Measurements from ENCODE around the gene GPN2.
"Not testable (repeated sequence)": the region's sequence is repeated elsewhere in the genome, so short reads cannot be mapped to it uniquely, and the experiment has no call there.

The GPN2 gene

GRCh38 chr1:26907071-26907917 is 17.2 kb upstream of the GPN2 start:
- DNase-seq: peak in 1 of 56 donors; percentile 14

GRCh38 chr1:26900815-26901511 is 10.9 kb upstream of the GPN2 start:
- no peak for DNase-seq

- peak in 54 of 56 donors; percentile 30 to 93 (median 76) for DNase-seq
Observed at GRCh38 chr1:26900001-26900814, 10.1 kb upstream of the GPN2 start, which contains the start of gene GPATCH3. GPATCH3 (minus strand) TSS chr1:26900467; CDS start chr1:26900442, 25 bp downstream.

- no peak for DNase-seq
Observed at GRCh38 chr1:26897351-26897750, 7.3 kb upstream of the GPN2 start.

GRCh38 chr1:26894263-26894662 is 4.2 kb upstream of the GPN2 start:
- no peak for DNase-seq

- DNase-seq: peak in 1 of 56 donors; percentile 35
Observed at GRCh38 chr1:26890467-26890796, 349 bp upstream of the GPN2 start.

- DNase-seq: no peak
Observed at GRCh38 chr1:26888231-26888630, 1.9 kb downstream of the GPN2 start.

GRCh38 chr1:26887125-26887524 is 3.0 kb downstream of the GPN2 start:
- no peak for DNase-seq

GRCh38 chr1:26882696-26883463 is 7.2 kb downstream of the GPN2 start:
- no peak for DNase-seq

- DNase-seq: not testable (repeated sequence)
Observed at GRCh38 chr1:26881611-26882010, 8.5 kb downstream of the GPN2 start.

- no peak for DNase-seq
Observed at GRCh38 chr1:26879793-26880192, 10.3 kb downstream of the GPN2 start.

- no peak for DNase-seq
Observed at GRCh38 chr1:26877326-26877725, 12.8 kb downstream of the GPN2 start.

GRCh38 chr1:26874896-26875295 is 15.2 kb downstream of the GPN2 start:
- DNase-seq: no peak

- DNase-seq: not testable (repeated sequence)
Observed at GRCh38 chr1:26873097-26873496, 17.0 kb downstream of the GPN2 start.

GRCh38 chr1:26864610-26865480 is 25.2 kb downstream of the GPN2 start:
- DNase-seq: peak; percentile 68 to 98 (median 93)

- no peak for DNase-seq
Observed at GRCh38 chr1:26863685-26864077, 26.4 kb downstream of the GPN2 start.

- peak in 17 of 56 donors; percentile 7 to 53 (median 32) for DNase-seq
Observed at GRCh38 chr1:26862781-26863684, 27.1 kb downstream of the GPN2 start, which contains the start of gene SFN. SFN (plus strand) TSS chr1:26863149; CDS start chr1:26863213, 64 bp downstream.

GRCh38 chr1:26861889-26862378 is 28.1 kb downstream of the GPN2 start:
- DNase-seq: peak in 1 of 56 donors; percentile 26

All from nucleus accumbens (tissue), 56 donors.